Measurements from ENCODE around the gene FAM222A. TPM values are rescaled to one million over a fixed set of nuclear protein-coding genes. Genes with fewer than 3 reads are reported as not detected.

The FAM222A gene
- polyA plus RNA-seq, 1 donor: 11.0 TPM

DNA sequence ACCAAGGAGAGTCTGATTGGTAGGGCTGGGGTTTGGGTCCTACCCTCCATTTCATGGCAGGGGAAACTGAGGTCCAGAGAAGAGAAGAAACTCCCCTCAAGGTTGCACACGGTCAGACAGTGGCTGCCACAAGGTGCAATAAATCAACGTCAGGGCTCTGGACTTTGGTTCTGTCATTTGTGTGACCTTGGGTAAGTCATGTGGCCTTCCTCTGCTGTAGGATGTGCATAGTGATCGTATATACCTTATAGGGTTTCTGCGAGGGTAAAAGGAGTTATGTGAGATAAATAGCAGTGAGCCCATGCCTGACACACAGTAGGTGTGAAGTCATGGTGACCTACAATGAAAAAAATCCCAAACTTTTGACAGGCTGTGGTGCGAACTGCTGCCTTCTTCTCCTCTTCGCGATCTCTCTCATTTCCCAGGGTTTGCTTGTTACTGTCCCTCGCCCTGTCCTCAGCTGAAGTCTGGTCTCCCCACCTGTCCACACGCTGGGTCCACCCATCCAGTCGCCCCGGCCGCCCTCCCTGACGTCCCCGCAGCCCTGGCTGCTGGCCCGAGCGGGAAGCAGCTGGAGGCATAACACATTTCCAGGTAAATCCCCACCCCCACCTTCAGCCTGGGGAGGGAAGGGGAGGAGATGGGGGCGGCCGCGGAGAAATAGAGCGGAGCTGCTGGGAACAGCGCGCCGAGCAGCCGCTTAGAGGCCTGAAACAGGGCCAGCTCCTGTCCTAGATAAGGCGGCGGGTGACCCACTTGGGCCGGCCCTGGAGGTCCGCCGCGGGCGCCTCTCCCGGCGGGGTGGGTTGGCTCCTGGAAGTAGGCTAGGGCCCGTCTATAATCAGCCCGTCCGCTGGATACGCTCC is 1.8 kb upstream of the FAM222A start:
- no peak for DNase-seq

DNA sequence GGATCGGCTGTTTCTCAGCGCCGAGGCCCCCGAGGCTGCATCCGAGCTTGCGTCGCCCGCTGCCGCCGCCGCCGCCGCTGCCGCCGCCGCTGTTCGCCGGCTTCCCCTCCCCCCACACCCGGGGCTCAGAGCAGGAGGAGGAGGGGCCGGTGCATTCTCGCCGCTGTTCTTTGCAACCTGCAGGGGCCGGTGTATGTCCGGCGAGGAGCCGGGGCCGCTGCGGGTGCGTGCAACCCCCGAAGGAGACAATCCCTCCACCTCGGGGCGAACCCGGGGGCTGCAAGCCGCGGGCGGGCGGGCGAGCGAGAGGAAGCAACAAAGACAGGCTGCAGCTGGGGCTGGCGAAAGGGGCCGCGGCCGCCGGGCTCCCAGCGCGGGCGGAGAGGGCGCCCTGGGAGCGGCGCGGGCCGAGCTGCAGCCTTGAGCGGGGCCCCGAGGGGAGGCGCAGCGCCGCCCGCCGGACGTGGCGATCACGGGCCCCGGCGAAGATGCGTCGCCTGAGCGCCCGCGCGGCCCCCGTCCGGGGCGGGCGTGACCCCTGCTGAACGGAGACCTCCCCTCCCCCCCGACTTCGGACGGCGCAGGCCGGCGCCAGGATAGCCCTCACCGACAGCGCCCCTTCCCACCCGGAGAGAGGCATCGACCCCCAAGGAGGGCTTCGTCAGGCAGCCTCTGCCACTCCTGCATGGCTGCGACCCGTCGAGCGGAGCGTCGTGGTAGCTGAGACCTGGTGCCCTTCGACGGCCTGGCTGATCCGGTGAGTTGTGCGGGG is 702 bp downstream of the FAM222A start:
- peak; percentile 62 for DNase-seq

GRCh38 chr12:109714913-109715244 is 1.3 kb downstream of the FAM222A start:
- DNase-seq: no peak

- DNase-seq: no peak
Observed at GRCh38 chr12:109715310-109716091, 1.9 kb downstream of the FAM222A start.

DNA sequence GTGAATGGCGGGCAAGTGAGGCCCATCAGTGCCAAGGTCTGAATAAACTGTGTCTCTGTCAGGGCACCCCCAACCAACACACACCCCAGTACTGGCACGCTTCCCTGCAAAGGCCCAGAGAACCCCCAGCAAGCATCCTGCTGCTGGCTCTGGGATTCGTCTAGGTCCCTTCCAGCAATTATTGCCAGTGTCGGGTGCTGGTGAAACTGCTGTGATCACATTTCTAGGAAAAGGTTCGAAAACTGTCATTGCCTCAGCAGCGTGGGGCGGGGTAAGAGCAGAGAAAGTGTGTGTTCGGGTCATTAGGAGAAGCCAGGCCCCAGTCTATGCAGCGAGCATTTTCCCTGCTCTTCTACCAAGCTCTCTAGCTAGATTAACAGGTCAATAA is 2.5 kb downstream of the FAM222A start:
- no peak for DNase-seq

- no peak for DNase-seq
Observed at GRCh38 chr12:109716512-109717389, 3.1 kb downstream of the FAM222A start.

GRCh38 chr12:109717390-109718357 is 4.0 kb downstream of the FAM222A start:
- DNase-seq: no peak

- DNase-seq: no peak
Observed at GRCh38 chr12:109718390-109718789, 4.8 kb downstream of the FAM222A start.

GRCh38 chr12:109719123-109720022 is 5.7 kb downstream of the FAM222A start:
- no peak for DNase-seq

GRCh38 chr12:109720152-109720856 is 6.7 kb downstream of the FAM222A start:
- DNase-seq: peak; percentile 60

GRCh38 chr12:109720857-109721189 is 7.2 kb downstream of the FAM222A start:
- DNase-seq: no peak

DNA sequence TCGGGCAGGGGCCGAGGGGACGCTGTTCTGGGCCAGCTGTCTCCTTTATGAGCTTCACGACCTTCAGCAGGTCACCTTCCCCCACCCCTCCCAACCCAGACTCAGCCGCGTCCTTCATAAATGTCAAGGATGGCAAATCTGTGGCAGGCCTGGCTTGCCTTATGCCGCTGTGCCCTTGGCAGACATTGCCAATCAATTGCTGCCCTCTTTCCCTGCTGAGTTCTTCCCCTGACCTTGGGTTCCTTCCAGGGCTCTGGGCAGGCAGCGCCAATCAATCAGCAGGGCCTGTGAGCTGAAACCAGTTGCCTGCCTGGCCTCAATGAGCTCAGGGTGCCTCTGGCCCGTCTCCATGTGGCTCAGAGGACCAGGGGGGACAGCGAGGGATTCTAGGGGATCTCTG is 7.7 kb downstream of the FAM222A start:
- DNase-seq: no peak

- DNase-seq: no peak
Observed at GRCh38 chr12:109722022-109722720, 8.5 kb downstream of the FAM222A start.

- no peak for DNase-seq
Observed at GRCh38 chr12:109722721-109723094, 9.1 kb downstream of the FAM222A start.

GRCh38 chr12:109723311-109723881 is 9.8 kb downstream of the FAM222A start:
- peak; percentile 30 for DNase-seq

- DNase-seq: no peak
Observed at GRCh38 chr12:109724321-109724892, 10.8 kb downstream of the FAM222A start.

DNA sequence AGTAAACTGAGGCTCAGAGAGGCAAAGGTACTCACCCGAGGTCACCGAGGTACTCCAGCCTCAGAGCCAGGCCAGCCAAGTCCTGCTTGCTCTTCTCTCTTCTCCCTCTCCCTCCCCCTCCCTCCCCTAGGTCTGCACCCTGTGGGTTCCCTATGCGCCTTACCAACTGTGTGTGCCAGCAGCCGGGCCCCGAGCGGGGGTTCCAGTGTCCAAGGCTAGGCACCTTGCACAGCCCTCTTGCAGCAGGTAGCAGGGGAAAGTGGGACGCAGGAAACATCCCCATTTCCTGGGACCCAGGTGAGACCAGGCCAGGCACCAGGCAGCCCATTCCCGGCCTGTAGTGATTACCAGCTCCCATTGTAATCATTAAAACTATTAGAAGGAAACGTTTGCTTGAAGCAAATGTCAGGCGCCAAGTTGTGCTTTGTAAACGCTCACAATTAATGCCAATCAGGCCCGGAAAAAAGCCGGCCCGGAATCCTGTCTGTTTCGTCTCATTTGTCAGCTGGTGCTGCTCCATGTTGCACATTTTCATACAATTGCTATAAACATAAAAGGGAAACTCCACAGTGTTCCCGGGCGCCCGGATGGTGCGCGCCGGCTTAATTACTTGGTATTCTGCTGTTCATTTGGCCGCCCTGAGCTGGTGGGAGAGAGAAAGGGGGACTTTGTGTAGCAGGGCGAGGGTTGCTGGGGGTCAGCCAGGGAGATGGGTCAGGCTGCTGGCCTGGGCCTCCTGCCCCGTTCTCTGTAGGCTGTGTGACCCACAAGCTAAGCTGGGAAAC is 11.9 kb downstream of the FAM222A start:
- no peak for DNase-seq
